K562 (cell line): Measurements from ENCODE around the gene SIRT4. TPM values are rescaled to one million over a fixed set of nuclear protein-coding genes. Genes with fewer than 3 reads are reported as not detected.

Source experiments
- AFF4 ChIP-seq: sonication (generic); formaldehyde crosslinking; IDR thresholded peaks from 2 replicates; pipeline ENCODE4 v1.8.0; 2023; ENCODE audit warnings: mild to moderate bottlenecking, missing genetic modification reagents
- COPS2 ChIP-seq: fragments of 450-650 bp; conservative IDR thresholded peaks from 2 replicates; pipeline ENCODE4 v1.6.1; 2016; ENCODE audit warnings: mild to moderate bottlenecking, moderate library complexity
- DMBX1 ChIP-seq: fragments of 250-450 bp; sonication (Bioruptor Pico); IDR thresholded peaks from 2 replicates; pipeline ENCODE4 v1.8.0; 2022; ENCODE audit warnings: inconsistent platforms, mild to moderate bottlenecking, moderate library complexity, borderline replicate concordance
- GTF2E2 ChIP-seq: fragments of 200-800 bp; sonication (Bioruptor generic); IDR thresholded peaks from 2 replicates; pipeline ENCODE4 v1.6.1; 2016; ENCODE audit warnings: missing genetic modification characterization, missing compliant biosample characterization
- KAT2B ChIP-seq: IDR thresholded peaks from one replicate; pipeline ENCODE4 v1.6.1; 2012; ENCODE audit warnings: low read depth, mild to moderate bottlenecking, control low read depth, inconsistent platforms, low read length, moderate library complexity
- MEF2D ChIP-seq: conservative IDR thresholded peaks from 2 replicates; pipeline ENCODE4 v1.6.1; 2016; ENCODE audit warnings: low read depth, missing genetic modification characterization, missing compliant biosample characterization
- NBN ChIP-seq: fragments of 450-650 bp; IDR thresholded peaks from 2 replicates; pipeline ENCODE4 v1.6.1; 2016; ENCODE audit warnings: low read depth, mild to moderate bottlenecking
- PCBP2 ChIP-seq: fragments of 200-400 bp; formaldehyde crosslinking; IDR thresholded peaks from 2 replicates; pipeline ENCODE4 v1.6.1; 2018; ENCODE audit warnings: low read length, low read depth, mild to moderate bottlenecking, moderate library complexity; ENCODE audit not compliant: poor library complexity, severe bottlenecking
- PKNOX1 ChIP-seq: fragments of 450-650 bp; IDR thresholded peaks from 2 replicates; pipeline ENCODE4 v1.6.1; 2016
- SMC3 ChIP-seq: conservative IDR thresholded peaks from 2 replicates; pipeline ENCODE4 v1.6.1; 2011; ENCODE audit warnings: low read depth, low read length, improper control_type of control experiment; ENCODE audit not compliant: insufficient read depth
- TBL1XR1 ChIP-seq, 2 experiments: IDR thresholded peaks; 2 replicates each; pipeline ENCODE4 v1.6.1; 2012; ENCODE audit warnings: improper control_type of control experiment in 2 of 2, low read length in 2 of 2, mild to moderate bottlenecking in 1 of 2
- TCF3 ChIP-seq: sonication (generic); formaldehyde crosslinking; IDR thresholded peaks from 2 replicates; pipeline ENCODE4 v1.4.0; 2020; ENCODE audit warnings: mild to moderate bottlenecking, missing genetic modification reagents
- TFAP4 ChIP-seq: sonication (generic); formaldehyde crosslinking; IDR thresholded peaks from 2 replicates; pipeline ENCODE4 v1.8.0; 2022; ENCODE audit warnings: missing genetic modification reagents, mild to moderate bottlenecking, moderate library complexity, borderline replicate concordance
- ZNF224 ChIP-seq: sonication (generic); formaldehyde crosslinking; IDR thresholded peaks from 2 replicates; pipeline ENCODE4 v1.8.0; 2022; ENCODE audit warnings: mild to moderate bottlenecking, missing genetic modification reagents
- ZNF436 ChIP-seq: fragments of 250-450, 450-650 bp; sonication (Bioruptor Pico); formaldehyde crosslinking; IDR thresholded peaks from 2 replicates; pipeline ENCODE4 v1.7.0; 2020; ENCODE audit warnings: mild to moderate bottlenecking
- ZNF785 ChIP-seq: fragments of 250-450 bp; sonication (Bioruptor Pico); IDR thresholded peaks from 2 replicates; pipeline ENCODE4 v1.4.0; 2020; ENCODE audit warnings: mild to moderate bottlenecking
- ZNF830 ChIP-seq: fragments of 250-450 bp; sonication (Bioruptor Pico); IDR thresholded peaks from 2 replicates; pipeline ENCODE4 v1.5.0; 2021; ENCODE audit warnings: mild to moderate bottlenecking
- polyA plus RNA-seq, 8 experiments: library from polyadenylated mRNA; depleted of rRNA in 4 of 8; stranded (reverse) in 5 of 8; unstranded in 3 of 8; fragments of >200 nt; fragmentation: Nextera tagmentation in 2 of 8; fragmentation: Illumina TruSeq in 1 of 8; extraction: Ambion mirVana in 2 of 8; extraction: Trizol in 1 of 8; gene quantifications; 2 replicates each; pipeline versions ENCODE4 v1.2.1 to v1.2.3, GENCODE V29; 2011 to 2014; ENCODE audit warnings: inconsistent platforms in 1 of 8, missing spikeins in 1 of 8
- total RNA-seq, 7 experiments: library from RNA; depleted of rRNA in 6 of 7; stranded (reverse); fragments of >200 nt in 6 of 7; fragmentation: Illumina TruSeq in 2 of 7; extraction: Trizol in 2 of 7; gene quantifications; 2 replicates each; pipeline versions ENCODE4 v1.2.1 to v1.2.3, GENCODE V29; 2011 to 2021; ENCODE audit warnings: low replicate concordance in 1 of 7

The SIRT4 gene
- total and polyA plus RNA-seq, 9 of the 15 experiments (the other 6 are each of a cell fraction or from before 2014, with no cell fraction given) = 0.86 to 5.2 (median 2.4) TPM

GRCh38 chr12:120265473-120266179, 36.5 kb upstream of the SIRT4 start, which contains the start of gene PXN (continued):
- peak; percentile 88 for TF ChIP-seq PKNOX1
- peak; percentile 95 for TF ChIP-seq SMC3
- TF ChIP-seq TCF3 = peak; percentile 22; the same call in 1 of the 2 replicates
- TF ChIP-seq ZNF436 = no peak
- TF ChIP-seq TBL1XR1 (IDR thresholded peaks at IDR 0.05; ENCODE audit: low read length in 2 of 2) = no peak
- no peak for TF ChIP-seq MEF2D (tag)
- no peak for TF ChIP-seq COPS2
- TF ChIP-seq AFF4 = peak; percentile 73; the same call in 1 of the 2 replicates
- no peak for TF ChIP-seq PCBP2
- peak; percentile 50; the same call in 1 of the 2 replicates for TF ChIP-seq TFAP4 (CRISPR knock-in tag)
- no peak for TF ChIP-seq NBN
- TF ChIP-seq ZNF224 = no peak
- TF ChIP-seq DMBX1 (CRISPR knock-in tag) = no peak
- no peak for TF ChIP-seq GTF2E2
- TF ChIP-seq KAT2B = no peak
- no peak for TF ChIP-seq ZNF830 (CRISPR knock-in tag)
- TF ChIP-seq ZNF785 (CRISPR knock-in tag) = no peak
